Glutamatergic neuron (in vitro differentiated cells): ENCODE data around the gene GLI1. TPM values are rescaled to one million over a fixed set of nuclear protein-coding genes. Genes with fewer than 3 reads are reported as not detected.
"Not testable (repeated sequence)": the region's sequence is repeated elsewhere in the genome, so short reads cannot be mapped to it uniquely, and the experiment has no call there.

Source experiments
- DNase-seq: peaks from one replicate; pipeline ENCODE4 v3.0.0; 2022
- H3K27ac Mint-ChIP-seq: one replicate; pipeline ENCODE4 v1.8.0; 2020; ENCODE audit warnings: mild to moderate bottlenecking, mixed read lengths, inconsistent platforms; ENCODE audit not compliant: unreplicated experiment
- H3K27me3 Mint-ChIP-seq: one replicate; pipeline ENCODE4 v1.8.0; 2020; ENCODE audit warnings: mild to moderate bottlenecking, moderate library complexity, mixed read lengths, inconsistent platforms; ENCODE audit not compliant: unreplicated experiment
- H3K36me3 Mint-ChIP-seq: one replicate; pipeline ENCODE4 v1.8.0; 2020; ENCODE audit warnings: mild to moderate bottlenecking, mixed read lengths, inconsistent platforms; ENCODE audit not compliant: unreplicated experiment
- H3K4me1 Mint-ChIP-seq: one replicate; pipeline ENCODE4 v1.8.0; 2020; ENCODE audit warnings: mild to moderate bottlenecking, low read depth, mixed read lengths, inconsistent platforms; ENCODE audit not compliant: unreplicated experiment
- H3K4me3 Mint-ChIP-seq: one replicate; pipeline ENCODE4 v1.8.0; 2020; ENCODE audit warnings: mild to moderate bottlenecking, mixed read lengths, inconsistent platforms; ENCODE audit not compliant: unreplicated experiment
- H3K9me3 Mint-ChIP-seq: one replicate; pipeline ENCODE4 v1.8.0; 2020; ENCODE audit warnings: mild to moderate bottlenecking, moderate library complexity, mixed read lengths, inconsistent platforms; ENCODE audit not compliant: unreplicated experiment
- total RNA-seq: library from RNA; stranded (reverse); fragmentation: NEBNext Ultra II Directional; extraction: Animal tissue kit (Norgen Biotek cat#: 25700); gene quantifications from one replicate; pipeline ENCODE4 v1.2.1, GENCODE V29; 2021; ENCODE audit not compliant: unreplicated experiment
- TF ChIP-seq, protein P1 (sequence below): fragments of 200-600 bp; sonication (generic); IDR thresholded peaks from one replicate; pipeline ENCODE4 v1.5.0; 2021; ENCODE audit not compliant: partially characterized antibody, unreplicated experiment

The GLI1 gene
- total RNA-seq, 1 donor from 2014 or later: 2.3 TPM

DNA sequence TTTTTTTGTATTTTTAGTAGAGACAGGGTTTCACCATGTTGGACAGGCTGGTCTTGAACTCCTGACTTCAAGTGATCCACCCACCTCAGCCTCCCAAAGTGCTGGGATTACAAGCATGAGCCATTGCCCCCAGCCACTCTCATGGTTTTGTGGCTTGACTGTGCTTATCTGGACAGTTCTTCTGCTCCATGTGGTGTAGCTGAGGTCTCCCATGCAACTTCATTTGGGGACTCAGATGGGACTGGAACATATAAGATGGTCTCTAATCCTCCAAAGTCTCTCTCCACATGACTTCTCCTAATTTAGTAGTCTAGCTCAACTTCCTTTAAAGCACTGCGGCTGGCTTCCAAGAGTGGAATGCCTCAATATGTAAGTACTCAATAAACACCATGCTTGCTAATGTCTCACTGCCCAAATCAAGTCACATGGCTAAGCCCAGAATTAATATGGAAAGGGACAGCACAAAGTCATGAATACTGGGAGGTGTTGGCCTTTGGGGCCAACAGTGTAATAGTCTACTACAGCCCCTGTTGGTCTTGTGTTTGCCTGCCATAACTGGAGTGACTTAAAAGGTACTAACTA is 17.6 kb upstream of the GLI1 start:
- Mint-ChIP-seq H3K36me3 (peaks cover 4% of the 10 kb centered on the region), H3K27ac (no peak overlapping the region), H3K4me3 (no peak overlapping the region), H3K27me3 (peaks cover 2% of the 10 kb centered on the region), H3K4me1 (no peaks in the 10 kb centered on the region), H3K9me3 (peaks cover 3% of the 10 kb centered on the region)
- TF ChIP-seq, protein P1, sequence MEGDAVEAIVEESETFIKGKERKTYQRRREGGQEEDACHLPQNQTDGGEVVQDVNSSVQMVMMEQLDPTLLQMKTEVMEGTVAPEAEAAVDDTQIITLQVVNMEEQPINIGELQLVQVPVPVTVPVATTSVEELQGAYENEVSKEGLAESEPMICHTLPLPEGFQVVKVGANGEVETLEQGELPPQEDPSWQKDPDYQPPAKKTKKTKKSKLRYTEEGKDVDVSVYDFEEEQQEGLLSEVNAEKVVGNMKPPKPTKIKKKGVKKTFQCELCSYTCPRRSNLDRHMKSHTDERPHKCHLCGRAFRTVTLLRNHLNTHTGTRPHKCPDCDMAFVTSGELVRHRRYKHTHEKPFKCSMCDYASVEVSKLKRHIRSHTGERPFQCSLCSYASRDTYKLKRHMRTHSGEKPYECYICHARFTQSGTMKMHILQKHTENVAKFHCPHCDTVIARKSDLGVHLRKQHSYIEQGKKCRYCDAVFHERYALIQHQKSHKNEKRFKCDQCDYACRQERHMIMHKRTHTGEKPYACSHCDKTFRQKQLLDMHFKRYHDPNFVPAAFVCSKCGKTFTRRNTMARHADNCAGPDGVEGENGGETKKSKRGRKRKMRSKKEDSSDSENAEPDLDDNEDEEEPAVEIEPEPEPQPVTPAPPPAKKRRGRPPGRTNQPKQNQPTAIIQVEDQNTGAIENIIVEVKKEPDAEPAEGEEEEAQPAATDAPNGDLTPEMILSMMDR: no peak
- no peak for DNase-seq

DNA sequence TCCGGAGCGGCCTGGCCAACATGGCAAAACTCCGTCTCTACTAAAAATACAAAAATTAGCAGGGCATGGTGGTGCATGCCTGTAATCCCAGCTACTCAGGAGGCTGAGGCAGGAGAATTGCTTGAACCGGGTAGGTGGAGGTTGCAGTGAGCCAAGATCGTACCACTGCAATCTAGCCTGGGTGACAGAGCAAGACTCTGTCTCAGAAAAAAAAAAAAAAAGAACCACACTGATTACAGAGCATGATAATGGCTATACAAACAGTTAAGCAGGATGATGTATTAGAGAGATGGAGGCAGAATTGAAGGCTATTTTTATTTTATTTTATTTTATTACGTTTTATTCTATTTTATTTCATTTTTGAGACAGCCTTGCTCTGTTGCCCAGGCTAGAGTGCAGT is 15.2 kb upstream of the GLI1 start:
- H3K36me3 Mint-ChIP-seq, DNase-seq, H3K27me3 Mint-ChIP-seq, H3K4me3 Mint-ChIP-seq, H3K4me1 Mint-ChIP-seq, H3K27ac Mint-ChIP-seq, H3K9me3 Mint-ChIP-seq: not testable (repeated sequence)

DNA sequence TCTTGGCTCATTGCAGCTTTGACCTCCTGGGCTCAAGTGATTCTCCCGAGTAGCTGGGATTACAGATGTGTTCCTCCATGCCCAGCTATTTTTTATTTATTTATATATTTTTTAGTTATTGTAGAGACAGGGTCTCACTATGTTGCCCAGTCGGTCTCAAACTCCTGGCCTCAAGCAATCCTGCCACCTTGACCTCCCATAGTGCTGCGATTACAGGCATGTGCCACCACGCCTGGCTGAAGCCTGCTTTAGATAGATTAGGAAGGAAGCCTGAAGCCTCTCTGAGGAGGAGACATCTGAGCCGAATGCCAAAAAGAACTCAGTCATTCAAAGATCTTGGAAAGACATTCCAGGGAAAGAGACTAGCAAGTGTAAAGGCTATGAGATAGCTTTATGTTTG is 14.8 kb upstream of the GLI1 start:
- TF ChIP-seq, protein P1: no peak
- Mint-ChIP-seq H3K4me1 (no peaks in the 10 kb centered on the region), H3K4me3 (no peak overlapping the region), H3K9me3 (peaks cover 5% of the 10 kb centered on the region), H3K36me3 (peaks cover 4% of the 10 kb centered on the region), H3K27me3 (peaks cover 2% of the 10 kb centered on the region), H3K27ac (no peak overlapping the region)
- no peak for DNase-seq

DNA sequence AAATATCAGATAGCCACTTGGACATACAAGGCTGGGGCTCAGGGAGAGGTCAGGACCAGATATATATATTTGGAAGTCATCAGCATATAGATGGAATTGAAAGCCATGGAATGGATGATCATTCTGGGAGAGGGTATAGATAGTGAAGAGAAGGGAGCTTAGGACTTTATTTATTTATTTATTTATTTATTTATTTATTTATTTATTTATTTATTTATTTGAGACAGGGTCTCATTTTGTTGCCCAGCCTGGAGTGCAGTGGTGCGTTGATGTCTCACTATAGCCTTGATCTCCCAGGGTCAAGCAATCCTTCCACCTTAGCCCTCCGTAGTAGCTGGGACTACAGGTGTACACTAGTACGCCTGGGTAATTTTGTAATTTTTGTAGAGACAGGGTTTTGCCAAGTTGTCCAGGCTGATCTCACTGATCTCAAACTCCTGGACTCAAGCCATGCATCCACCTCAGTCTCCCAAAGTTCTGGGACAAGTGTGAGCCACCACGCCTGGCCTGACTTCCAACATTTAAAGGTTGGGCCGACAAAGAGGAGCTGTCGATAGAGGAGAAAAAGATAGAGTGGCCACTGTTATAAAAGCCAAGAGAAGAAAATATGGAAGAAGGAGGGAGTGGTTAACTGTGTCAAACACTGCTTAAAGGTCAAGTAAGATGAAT is 13.2 kb upstream of the GLI1 start:
- TF ChIP-seq, protein P1: no peak
- H3K27me3 Mint-ChIP-seq: peaks cover 4% of the 10 kb centered on the region
- H3K36me3 Mint-ChIP-seq: peaks cover 13% of the 10 kb centered on the region
- H3K27ac Mint-ChIP-seq: no peak overlapping the region
- H3K9me3 Mint-ChIP-seq: peaks cover 6% of the 10 kb centered on the region
- no peak for DNase-seq
- H3K4me3 Mint-ChIP-seq: no peak overlapping the region
- H3K4me1 Mint-ChIP-seq: no peaks in the 10 kb centered on the region

DNA sequence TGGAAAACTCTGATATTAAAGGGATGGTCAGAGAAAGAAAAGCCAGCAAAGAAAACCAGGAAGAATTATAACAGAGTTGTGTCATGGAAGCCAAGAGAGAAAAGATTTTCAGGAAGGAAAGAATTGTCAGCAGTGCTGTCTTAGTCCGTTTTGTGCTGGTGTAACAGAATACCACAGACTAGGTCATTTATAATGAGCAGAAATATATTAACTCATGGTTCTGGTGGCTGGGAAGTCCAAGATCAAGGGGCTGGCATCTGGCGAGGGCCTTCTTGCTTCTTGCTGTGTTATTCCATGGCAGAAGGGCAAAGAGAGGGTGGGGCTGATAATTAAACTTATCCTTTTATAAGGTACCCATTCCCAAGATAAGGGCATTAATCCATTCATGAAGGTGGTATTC is 10.9 kb upstream of the GLI1 start:
- no peak overlapping the region for H3K27ac Mint-ChIP-seq
- H3K4me3 Mint-ChIP-seq: no peak overlapping the region
- DNase-seq: no peak
- H3K27me3 Mint-ChIP-seq: peaks cover 8% of the 10 kb centered on the region
- TF ChIP-seq, protein P1: no peak
- H3K36me3 Mint-ChIP-seq: peaks cover 9% of the 10 kb centered on the region
- peaks cover 14% of the 10 kb centered on the region for H3K4me1 Mint-ChIP-seq
- H3K9me3 Mint-ChIP-seq: peaks cover 8% of the 10 kb centered on the region
